GM19452 (cell line): ENCODE results near the gene SIGLEC6.

Experiments
- ATAC-seq: cut with Tn5 transposase; IDR thresholded peaks from one replicate; pipeline ENCODE4 v1.9.1; 2021; ENCODE audit not compliant: unreplicated experiment

Gene SIGLEC6

DNA sequence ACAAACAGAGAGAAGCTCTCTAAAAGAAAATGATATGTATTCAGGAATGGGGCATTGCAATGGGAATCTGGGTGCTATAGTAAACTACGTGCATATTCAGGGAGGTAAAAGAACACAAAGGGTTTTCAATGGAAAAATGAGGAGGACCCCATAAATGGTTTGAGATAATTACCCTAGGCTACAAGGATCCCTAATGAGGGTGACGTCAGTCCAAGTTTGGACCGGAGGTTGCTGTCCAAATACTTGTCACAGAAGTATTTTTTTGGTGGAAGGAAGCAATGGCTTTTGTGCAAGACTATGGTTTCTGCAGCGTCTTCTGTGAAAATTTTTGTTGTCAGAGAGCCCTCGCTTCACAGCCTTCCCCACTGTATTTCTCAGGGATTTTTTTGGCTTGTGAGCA is 54.1 kb downstream of the SIGLEC6 start:
- ATAC-seq, result no peak

DNA sequence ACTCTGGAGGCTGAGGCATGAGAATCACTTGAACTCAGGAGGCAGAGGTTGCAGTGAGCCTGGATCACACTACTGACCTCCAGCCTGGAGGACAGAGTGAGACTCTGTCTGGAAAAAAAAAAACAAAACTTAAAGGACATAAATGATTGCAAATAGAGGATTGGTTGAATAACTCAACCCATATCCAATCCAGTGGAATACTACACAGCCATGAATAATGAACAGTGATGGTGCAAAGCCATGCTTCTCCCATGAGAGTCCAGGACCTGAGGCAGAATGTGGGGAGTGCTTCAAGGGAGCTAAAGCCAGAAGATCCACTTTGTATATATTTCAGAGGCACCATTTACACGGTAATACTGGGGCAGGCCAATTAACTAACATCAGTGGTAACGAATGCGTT is 55.3 kb downstream of the SIGLEC6 start:
- no peak for ATAC-seq

DNA sequence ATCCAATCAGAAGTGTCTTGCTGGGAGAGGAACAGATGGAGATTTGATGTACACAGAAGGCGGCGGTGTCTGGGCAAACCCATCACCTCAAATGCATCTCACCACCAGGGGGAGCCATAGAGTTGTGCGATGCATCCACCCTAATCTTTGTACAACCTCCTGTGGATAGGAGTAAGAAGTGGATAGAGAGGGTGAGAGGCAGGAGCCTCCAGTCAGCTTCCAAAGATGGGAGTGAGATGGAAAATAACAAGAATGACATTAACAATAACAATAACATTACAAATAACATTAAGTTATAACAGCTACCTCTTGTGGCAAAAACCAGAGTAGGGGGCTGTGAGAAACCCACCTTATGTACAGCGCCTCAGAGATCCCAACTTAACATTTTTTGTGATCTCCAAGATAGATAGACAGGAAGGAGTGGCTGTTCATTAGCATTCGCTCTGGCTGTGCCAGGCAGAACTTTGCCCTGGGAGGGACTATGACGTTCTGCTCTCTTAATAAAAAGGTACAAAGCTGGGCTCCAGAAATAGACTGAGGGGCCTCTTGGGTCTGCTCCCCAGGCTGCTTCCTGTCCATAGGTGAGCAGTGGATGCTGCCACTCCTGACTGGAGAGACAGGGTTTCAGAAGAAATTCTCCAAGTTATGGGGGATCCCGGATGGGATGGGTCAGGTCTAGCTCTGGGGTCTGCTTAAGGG is 58.3 kb downstream of the SIGLEC6 start:
- ATAC-seq, result no peak

DNA sequence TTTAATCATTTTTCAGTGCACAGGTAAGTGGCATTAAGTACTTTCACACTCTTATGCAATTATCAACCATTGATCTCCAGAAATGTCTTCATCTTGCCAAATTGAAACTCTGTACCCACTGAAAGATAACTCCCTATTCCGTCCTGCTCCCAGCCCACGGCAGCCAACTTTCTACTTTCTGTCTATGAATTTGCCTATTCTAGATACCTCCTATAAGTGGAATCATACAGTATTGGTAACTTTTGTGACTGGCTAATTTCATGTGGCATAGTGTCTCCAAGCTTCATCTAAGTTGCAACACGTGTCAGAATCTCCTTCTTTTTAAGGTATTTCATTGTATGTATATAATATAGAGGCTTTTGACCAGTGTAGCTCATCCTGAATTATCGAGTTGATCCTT is 58.9 kb downstream of the SIGLEC6 start:
- ATAC-seq, result no peak

DNA sequence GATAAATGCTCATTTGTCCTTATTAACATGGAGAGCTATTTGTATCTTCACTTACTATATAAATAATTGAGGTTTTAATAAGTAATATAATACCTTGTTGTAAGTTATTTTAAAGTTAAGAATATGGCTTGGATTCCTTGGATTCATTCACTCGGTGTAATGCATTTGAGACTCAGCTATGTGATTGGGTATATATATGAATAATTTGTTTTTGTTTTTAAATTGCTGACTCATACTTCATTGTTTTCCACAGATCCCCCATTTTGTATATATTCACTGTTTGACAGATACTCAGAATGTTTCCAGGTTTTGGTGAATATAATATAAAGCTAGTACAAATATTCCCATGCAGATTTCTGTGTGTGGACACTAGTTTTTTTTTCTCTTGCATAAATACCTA is 59.9 kb downstream of the SIGLEC6 start:
- no peak for ATAC-seq

DNA sequence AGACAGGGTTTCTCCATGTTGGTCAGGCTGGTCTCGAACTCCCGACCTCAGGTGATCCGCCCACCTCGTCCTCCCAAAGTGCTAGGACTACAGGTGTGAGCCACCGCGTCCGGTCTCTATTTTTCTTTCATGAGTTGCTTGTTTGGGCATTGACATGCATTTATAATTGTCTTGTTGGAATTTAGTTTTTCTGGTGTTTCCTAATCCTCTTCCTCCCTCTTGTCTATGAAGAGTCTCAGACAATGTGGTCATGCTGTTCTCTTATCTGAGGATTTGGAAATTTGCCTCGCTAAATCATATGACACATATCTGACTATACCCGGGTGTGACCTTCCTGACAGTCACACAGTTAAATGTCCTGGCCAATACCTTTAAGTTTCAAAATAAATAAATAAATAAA is 60.5 kb downstream of the SIGLEC6 start:
- no peak for ATAC-seq

DNA sequence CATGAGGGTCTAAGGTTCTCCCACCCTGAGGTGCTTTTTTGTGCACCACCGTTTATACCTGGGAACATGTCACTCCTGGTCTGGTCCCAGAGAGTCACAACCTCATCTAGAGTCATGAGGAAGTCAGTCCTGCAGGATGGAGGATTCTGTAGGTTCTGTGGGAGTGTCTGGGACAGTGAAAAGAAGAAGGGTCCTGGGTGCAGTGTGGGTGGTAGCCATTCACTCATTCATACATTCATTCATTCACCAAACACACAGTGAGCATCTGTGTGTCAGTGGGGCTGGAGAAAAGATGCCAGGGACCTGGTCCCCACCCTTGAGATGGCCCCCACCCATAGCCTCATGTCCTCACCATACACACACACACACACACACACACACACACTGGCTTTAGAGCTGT is 61.8 kb downstream of the SIGLEC6 start:
- no peak for ATAC-seq

DNA sequence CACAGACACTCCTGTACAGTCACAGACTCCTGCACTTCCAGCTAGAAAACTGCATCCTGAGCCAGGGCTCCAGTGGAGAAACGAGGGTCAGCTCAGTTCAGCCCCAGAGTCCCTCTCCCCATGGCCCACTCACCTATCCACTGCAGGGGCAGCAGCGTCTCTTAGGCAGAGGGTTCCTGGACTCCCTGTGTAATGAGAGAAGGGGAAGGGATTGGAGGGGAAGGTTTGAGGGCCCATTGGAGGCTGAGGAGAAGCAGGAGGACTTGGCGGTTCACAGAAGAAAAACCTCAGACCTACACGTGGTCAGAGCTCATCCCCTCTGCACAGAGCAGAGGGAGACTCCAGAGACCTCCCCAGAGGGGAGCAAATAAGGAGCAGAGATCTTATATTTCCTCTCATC is 62.3 kb downstream of the SIGLEC6 start:
- no peak for ATAC-seq

DNA sequence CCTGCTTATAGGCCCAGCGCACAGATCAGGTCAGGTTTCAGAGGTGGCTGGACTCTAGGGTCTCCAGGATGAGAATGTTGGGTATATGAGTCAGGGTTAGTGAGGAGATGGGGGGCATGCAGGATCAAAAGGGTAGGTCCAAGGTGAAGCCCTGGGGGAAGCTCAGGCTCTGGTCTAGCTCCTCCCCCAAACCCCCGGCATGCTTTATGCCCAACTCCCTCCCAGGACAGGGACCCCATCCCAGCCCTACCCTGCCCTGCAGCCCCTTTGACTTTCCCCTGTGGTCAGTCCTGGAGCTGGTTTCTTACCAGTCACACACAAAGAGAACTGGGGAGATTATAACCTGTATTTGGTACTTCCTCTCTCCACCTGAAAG is 62.9 kb downstream of the SIGLEC6 start:
- no peak for ATAC-seq

DNA sequence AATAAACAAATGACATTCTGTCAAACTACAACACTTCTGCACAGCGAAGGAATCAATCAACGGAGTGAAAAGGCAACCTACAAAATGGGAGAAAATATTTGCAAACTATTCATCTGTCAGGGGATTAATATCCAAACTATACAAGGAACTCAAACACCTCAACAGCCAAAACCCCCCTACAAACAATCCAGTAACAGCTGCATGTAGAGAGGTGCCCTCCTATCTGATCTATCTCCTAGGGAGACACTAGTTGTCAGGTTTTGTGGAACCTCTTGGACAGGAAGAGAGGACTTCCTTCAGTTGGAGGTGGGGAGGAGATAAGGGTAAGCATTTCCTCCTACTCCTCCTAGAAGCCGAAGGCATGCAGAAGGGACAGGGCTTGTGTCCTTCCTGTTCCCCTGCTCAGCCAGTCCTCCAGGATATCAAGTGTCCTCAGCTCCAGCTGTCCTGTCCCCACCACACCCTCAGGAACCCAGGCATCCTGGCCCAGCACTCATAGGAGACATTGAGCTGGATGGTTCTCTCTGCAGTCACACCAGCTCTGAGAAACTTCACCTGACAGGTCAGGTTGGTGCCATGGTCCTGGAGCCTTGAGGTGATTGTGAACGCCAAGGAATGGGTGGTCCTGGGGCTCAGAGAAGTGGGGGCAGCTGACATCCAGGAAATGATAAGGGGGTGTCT is 63.5 kb downstream of the SIGLEC6 start:
- no peak for ATAC-seq
